ENCODE measurements around the gene FLOT2. TPM values are rescaled to one million over a fixed set of nuclear protein-coding genes. Genes with fewer than 3 reads are reported as not detected.
"Not testable (repeated sequence)": the region's sequence is repeated elsewhere in the genome, so short reads cannot be mapped to it uniquely, and the experiment has no call there.

The FLOT2 gene
- polyA plus RNA-seq, 2 donors: 33.0 to 52.3 TPM

GRCh38 chr17:28937044-28937729 lies 39.7 kb upstream of the FLOT2 start:
- Histone ChIP-seq H3K27ac (ENCODE audit: low read depth in 2 of 2, low read length in 1 of 2) (no peak overlapping the region), H3K36me3 (ENCODE audit: control insufficient read depth in 2 of 2, insufficient read depth in 2 of 2, low read length in 1 of 2) (no peaks in the 10 kb centered on the region), H3K4me3 (ENCODE audit: low read depth in 1 of 2, low read length in 2 of 2) (no peak overlapping the region), H3K27me3 (ENCODE audit: control insufficient read depth in 1 of 2, insufficient read depth in 2 of 2, low read length in 2 of 2) (no peaks in the 10 kb centered on the region), H3K4me1 (ENCODE audit: control insufficient read depth in 2 of 2, insufficient read depth in 2 of 2, low read length in 1 of 2) (no peaks in the 10 kb centered on the region), H3K9me3 (ENCODE audit: control insufficient read depth in 2 of 2, insufficient read depth in 1 of 2, low read depth in 1 of 2, low read length in 1 of 2) (no peaks in the 10 kb centered on the region)
- 61 to 69% methylated on average over 5 of the region's 5 CpGs for WGBS, 2 donors

GRCh38 chr17:28935744-28936460 lies 38.4 kb upstream of the FLOT2 start:
- Histone ChIP-seq H3K4me1 (ENCODE audit: control insufficient read depth in 2 of 2, insufficient read depth in 2 of 2, low read length in 1 of 2) (no peaks in the 10 kb centered on the region), H3K27ac (ENCODE audit: low read depth in 2 of 2, low read length in 1 of 2) (no peak overlapping the region), H3K9me3 (ENCODE audit: control insufficient read depth in 2 of 2, insufficient read depth in 1 of 2, low read depth in 1 of 2, low read length in 1 of 2) (no peaks in the 10 kb centered on the region), H3K27me3 (ENCODE audit: control insufficient read depth in 1 of 2, insufficient read depth in 2 of 2, low read length in 2 of 2) (no peaks in the 10 kb centered on the region), H3K36me3 (ENCODE audit: control insufficient read depth in 2 of 2, insufficient read depth in 2 of 2, low read length in 1 of 2) (no peaks in the 10 kb centered on the region), H3K4me3 (ENCODE audit: low read depth in 1 of 2, low read length in 2 of 2) (no peak overlapping the region)
- WGBS, 2 donors: 85 to 89% methylated on average over 8 of the region's 8 CpGs

- not testable (repeated sequence) for H3K9me3 ChIP-seq (ENCODE audit: control insufficient read depth in 2 of 2, insufficient read depth in 1 of 2, low read depth in 1 of 2, low read length in 1 of 2); H3K4me3 ChIP-seq (ENCODE audit: low read depth in 1 of 2, low read length in 2 of 2); H3K27ac ChIP-seq (ENCODE audit: low read depth in 2 of 2, low read length in 1 of 2); H3K27me3 ChIP-seq (ENCODE audit: control insufficient read depth in 1 of 2, insufficient read depth in 2 of 2, low read length in 2 of 2); H3K4me1 ChIP-seq (ENCODE audit: control insufficient read depth in 2 of 2, insufficient read depth in 2 of 2, low read length in 1 of 2); H3K36me3 ChIP-seq (ENCODE audit: control insufficient read depth in 2 of 2, insufficient read depth in 2 of 2, low read length in 1 of 2)
- WGBS, 2 donors: 94 to 97% methylated on average over 8 of the region's 8 CpGs
These were observed 37.0 kb upstream of the FLOT2 start for GRCh38 chr17:28934508-28934907.

GRCh38 chr17:28929787-28930186 lies 32.3 kb upstream of the FLOT2 start:
- WGBS, 2 donors: 89 to 97% methylated on average over 2 of the region's 2 CpGs
- H3K9me3 ChIP-seq (ENCODE audit: control insufficient read depth in 2 of 2, insufficient read depth in 1 of 2, low read depth in 1 of 2, low read length in 1 of 2): no peaks in the 10 kb centered on the region
- H3K4me1 ChIP-seq (ENCODE audit: control insufficient read depth in 2 of 2, insufficient read depth in 2 of 2, low read length in 1 of 2): peaks cover 0 to 5% of the 10 kb centered on the region in 2 donors
- no peak overlapping the region for H3K4me3 ChIP-seq (ENCODE audit: low read depth in 1 of 2, low read length in 2 of 2)
- H3K36me3 ChIP-seq (ENCODE audit: control insufficient read depth in 2 of 2, insufficient read depth in 2 of 2, low read length in 1 of 2): peaks cover 0 to 3% of the 10 kb centered on the region in 2 donors
- H3K27ac ChIP-seq (ENCODE audit: low read depth in 2 of 2, low read length in 1 of 2): no peak overlapping the region
- H3K27me3 ChIP-seq (ENCODE audit: control insufficient read depth in 1 of 2, insufficient read depth in 2 of 2, low read length in 2 of 2): no peaks in the 10 kb centered on the region

- H3K36me3 ChIP-seq (ENCODE audit: control insufficient read depth in 2 of 2, insufficient read depth in 2 of 2, low read length in 1 of 2): peaks cover 6 to 9% of the 10 kb centered on the region in 2 donors
- no peaks in the 10 kb centered on the region for H3K9me3 ChIP-seq (ENCODE audit: control insufficient read depth in 2 of 2, insufficient read depth in 1 of 2, low read depth in 1 of 2, low read length in 1 of 2)
- H3K4me3 ChIP-seq (ENCODE audit: low read depth in 1 of 2, low read length in 2 of 2): no peak overlapping the region
- no peak overlapping the region for H3K27ac ChIP-seq (ENCODE audit: low read depth in 2 of 2, low read length in 1 of 2)
- no peaks in the 10 kb centered on the region for H3K27me3 ChIP-seq (ENCODE audit: control insufficient read depth in 1 of 2, insufficient read depth in 2 of 2, low read length in 2 of 2)
- H3K4me1 ChIP-seq (ENCODE audit: control insufficient read depth in 2 of 2, insufficient read depth in 2 of 2, low read length in 1 of 2): peaks cover 0 to 5% of the 10 kb centered on the region in 2 donors
- WGBS, 2 donors: 79 to 86% methylated on average over 2 of the region's 2 CpGs
These were observed 30.5 kb upstream of the FLOT2 start for GRCh38 chr17:28928061-28928460.

GRCh38 chr17:28926786-28927185 lies 29.3 kb upstream of the FLOT2 start:
- 89 to 92% methylated on average over 4 of the region's 4 CpGs for WGBS, 2 donors
- H3K27ac ChIP-seq (ENCODE audit: low read depth in 2 of 2, low read length in 1 of 2): peak overlapping the region; percentile 39 to 57
- H3K4me3 ChIP-seq (ENCODE audit: low read depth in 1 of 2, low read length in 2 of 2): no peak overlapping the region
- H3K9me3 ChIP-seq (ENCODE audit: control insufficient read depth in 2 of 2, insufficient read depth in 1 of 2, low read depth in 1 of 2, low read length in 1 of 2): no peaks in the 10 kb centered on the region
- no peaks in the 10 kb centered on the region for H3K27me3 ChIP-seq (ENCODE audit: control insufficient read depth in 1 of 2, insufficient read depth in 2 of 2, low read length in 2 of 2)
- peaks cover 6 to 9% of the 10 kb centered on the region in 2 donors for H3K36me3 ChIP-seq (ENCODE audit: control insufficient read depth in 2 of 2, insufficient read depth in 2 of 2, low read length in 1 of 2)
- H3K4me1 ChIP-seq (ENCODE audit: control insufficient read depth in 2 of 2, insufficient read depth in 2 of 2, low read length in 1 of 2): peaks cover 0 to 5% of the 10 kb centered on the region in 2 donors

GRCh38 chr17:28926366-28926765 lies 28.8 kb upstream of the FLOT2 start:
- Histone ChIP-seq H3K4me3 (ENCODE audit: low read depth in 1 of 2, low read length in 2 of 2) (no peak overlapping the region), H3K36me3 (ENCODE audit: control insufficient read depth in 2 of 2, insufficient read depth in 2 of 2, low read length in 1 of 2) (peaks cover 6 to 9% of the 10 kb centered on the region in 2 donors), H3K27me3 (ENCODE audit: control insufficient read depth in 1 of 2, insufficient read depth in 2 of 2, low read length in 2 of 2) (no peaks in the 10 kb centered on the region), H3K27ac (ENCODE audit: low read depth in 2 of 2, low read length in 1 of 2) (peak overlapping the region; percentile 39 to 46), H3K4me1 (ENCODE audit: control insufficient read depth in 2 of 2, insufficient read depth in 2 of 2, low read length in 1 of 2) (peaks cover 0 to 5% of the 10 kb centered on the region in 2 donors), H3K9me3 (ENCODE audit: control insufficient read depth in 2 of 2, insufficient read depth in 1 of 2, low read depth in 1 of 2, low read length in 1 of 2) (no peaks in the 10 kb centered on the region)
- WGBS, 2 donors: 69 to 75% methylated on average over 2 of the region's 2 CpGs

GRCh38 chr17:28925912-28926365 lies 28.4 kb upstream of the FLOT2 start:
- Histone ChIP-seq H3K4me1 (ENCODE audit: control insufficient read depth in 2 of 2, insufficient read depth in 2 of 2, low read length in 1 of 2) (peaks cover 0 to 5% of the 10 kb centered on the region in 2 donors), H3K4me3 (ENCODE audit: low read depth in 1 of 2, low read length in 2 of 2) (no peak overlapping the region), H3K27ac (ENCODE audit: low read depth in 2 of 2, low read length in 1 of 2) (peak overlapping the region; percentile 21 to 28), H3K36me3 (ENCODE audit: control insufficient read depth in 2 of 2, insufficient read depth in 2 of 2, low read length in 1 of 2) (peaks cover 6 to 11% of the 10 kb centered on the region in 2 donors), H3K27me3 (ENCODE audit: control insufficient read depth in 1 of 2, insufficient read depth in 2 of 2, low read length in 2 of 2) (no peaks in the 10 kb centered on the region), H3K9me3 (ENCODE audit: control insufficient read depth in 2 of 2, insufficient read depth in 1 of 2, low read depth in 1 of 2, low read length in 1 of 2) (no peaks in the 10 kb centered on the region)
- WGBS, 2 donors: 17% methylated on average over 2 of the region's 2 CpGs

- H3K9me3 ChIP-seq (ENCODE audit: control insufficient read depth in 2 of 2, insufficient read depth in 1 of 2, low read depth in 1 of 2, low read length in 1 of 2): no peaks in the 10 kb centered on the region
- peaks cover 22 to 29% of the 10 kb centered on the region in 2 donors for H3K36me3 ChIP-seq (ENCODE audit: control insufficient read depth in 2 of 2, insufficient read depth in 2 of 2, low read length in 1 of 2)
- H3K27me3 ChIP-seq (ENCODE audit: control insufficient read depth in 1 of 2, insufficient read depth in 2 of 2, low read length in 2 of 2): no peaks in the 10 kb centered on the region
- H3K4me3 ChIP-seq (ENCODE audit: low read depth in 1 of 2, low read length in 2 of 2): no peak overlapping the region
- H3K4me1 ChIP-seq (ENCODE audit: control insufficient read depth in 2 of 2, insufficient read depth in 2 of 2, low read length in 1 of 2): peaks cover 0 to 2% of the 10 kb centered on the region in 2 donors
- H3K27ac ChIP-seq (ENCODE audit: low read depth in 2 of 2, low read length in 1 of 2): no peak overlapping the region
These were observed 22.7 kb upstream of the FLOT2 start for GRCh38 chr17:28920201-28920600.

Data from esophagus (tissue), 2 donors.